GM12878 (cell line): ENCODE data around the gene TRIM8. TPM values are rescaled to one million over a fixed set of nuclear protein-coding genes. Genes with fewer than 3 reads are reported as not detected.

Experiments
- BCLAF1 ChIP-seq: fragments of 450-650 bp; IDR thresholded peaks from 2 replicates; pipeline ENCODE4 v1.6.1; 2017; ENCODE audit warnings: antibody characterized with exemption, mild to moderate bottlenecking, moderate library complexity
- BHLHE40 ChIP-seq, 2 experiments: fragments of 450-650 bp in 1 of 2; IDR thresholded peaks; 2 replicates each; pipeline ENCODE4 v1.6.1; 2011 to 2017; ENCODE audit warnings: low read depth in 2 of 2, borderline replicate concordance in 1 of 2, improper control_type of control experiment in 1 of 2, low read length in 1 of 2, mild to moderate bottlenecking in 1 of 2
- CBX3 ChIP-seq: fragments of 200-600 bp; sonication (generic); IDR thresholded peaks from 2 replicates; pipeline ENCODE4 v1.6.1; 2016; ENCODE audit warnings: low read depth, borderline replicate concordance
- GABPA ChIP-seq: IDR thresholded peaks from 2 replicates; pipeline ENCODE4 v1.6.1; 2014; ENCODE audit warnings: antibody characterized with exemption, low read depth, mild to moderate bottlenecking, inconsistent platforms
- HCFC1 ChIP-seq: fragments of 150-350 bp; IDR thresholded peaks from 2 replicates; pipeline ENCODE4 v1.6.1; 2014; ENCODE audit warnings: low read length
- JUND ChIP-seq: IDR thresholded peaks from 2 replicates; pipeline ENCODE4 v1.6.1; 2012; ENCODE audit warnings: low read depth, mild to moderate bottlenecking, low read length, improper control_type of control experiment, moderate library complexity
- MEF2A ChIP-seq: IDR thresholded peaks from 2 replicates; pipeline ENCODE4 v1.6.1; 2011; ENCODE audit warnings: low read depth, mild to moderate bottlenecking, low read length, moderate library complexity; ENCODE audit not compliant: insufficient read depth
- NR2C1 ChIP-seq: fragments of 450-650 bp; IDR thresholded peaks from 2 replicates; pipeline ENCODE4 v1.6.1; 2017; ENCODE audit warnings: antibody characterized with exemption, mild to moderate bottlenecking, moderate library complexity
- PAX5 ChIP-seq: IDR thresholded peaks from 2 replicates; pipeline ENCODE4 v1.6.1; 2011; ENCODE audit warnings: low read depth, low read length, borderline replicate concordance
- PML ChIP-seq: IDR thresholded peaks from 2 replicates; pipeline ENCODE4 v1.6.1; 2012; ENCODE audit warnings: low read length, inconsistent platforms
- POLR2AphosphoS2 ChIP-seq: IDR thresholded peaks from 2 replicates; pipeline ENCODE4 v1.6.1; 2011; ENCODE audit warnings: low read depth, mild to moderate bottlenecking, low read length, improper control_type of control experiment, moderate library complexity
- POLR2AphosphoS5 ChIP-seq: IDR thresholded peaks from 2 replicates; pipeline ENCODE4 v1.6.1; 2011; ENCODE audit warnings: mild to moderate bottlenecking, low read length, inconsistent platforms
- POU2F2 ChIP-seq: IDR thresholded peaks from 3 replicates; pipeline ENCODE4 v1.6.1; 2011; ENCODE audit warnings: low read depth, mild to moderate bottlenecking, low read length, borderline replicate concordance
- RAD51 ChIP-seq: fragments of 450-650 bp; IDR thresholded peaks from 2 replicates; pipeline ENCODE4 v1.6.1; 2016; ENCODE audit warnings: moderate library complexity, mild to moderate bottlenecking, inconsistent platforms
- RFX5 ChIP-seq: IDR thresholded peaks from 2 replicates; pipeline ENCODE4 v1.6.1; 2011; ENCODE audit warnings: low read depth, low read length, improper control_type of control experiment
- SREBF1 ChIP-seq: IDR thresholded peaks from 2 replicates; pipeline ENCODE4 v1.6.1; 2012; ENCODE audit warnings: mild to moderate bottlenecking, low read length
- SUZ12 ChIP-seq: fragments of 200-600 bp; sonication (generic); IDR thresholded peaks from one replicate; pipeline ENCODE4 v1.6.1; 2018; ENCODE audit warnings: antibody characterized with exemption, mild to moderate bottlenecking; ENCODE audit not compliant: unreplicated experiment
- TCF7 ChIP-seq: IDR thresholded peaks from 2 replicates; pipeline ENCODE4 v1.6.1; 2014; ENCODE audit warnings: antibody characterized with exemption, borderline replicate concordance
- YBX1 ChIP-seq: fragments of 450-650 bp; IDR thresholded peaks from 2 replicates; pipeline ENCODE4 v1.6.1; 2016; ENCODE audit warnings: antibody characterized with exemption
- polyA plus RNA-seq, 11 experiments: library from polyadenylated mRNA; depleted of rRNA in 4 of 11; unstranded in 6 of 11; stranded (reverse) in 5 of 11; fragments of >200 nt; fragmentation: Nextera tagmentation in 4 of 11; fragmentation: Illumina TruSeq in 1 of 11; extraction: Ambion mirVana in 4 of 11; extraction: Trizol in 1 of 11; gene quantifications; 1 replicate in 1 of 11; 2 replicates in 10 of 11; pipeline versions ENCODE4 v1.2.1 to v1.2.3, GENCODE V29; 2011 to 2016; ENCODE audit warnings: inconsistent platforms in 2 of 11, missing spikeins in 2 of 11, low read depth in 1 of 11
- total RNA-seq, 4 experiments: library from RNA; depleted of rRNA in 3 of 4; stranded (reverse); fragments of >200 nt in 3 of 4; fragmentation: Illumina TruSeq in 1 of 4; extraction: Trizol in 1 of 4; gene quantifications; 2 replicates each; pipeline versions ENCODE4 v1.2.1 to v1.2.3, GENCODE V29; 2013 to 2021
- TF ChIP-seq, protein P1 (sequence below): IDR thresholded peaks from 2 replicates; pipeline ENCODE4 v1.6.1; 2012; ENCODE audit warnings: low read depth, low read length, improper control_type of control experiment
- TF ChIP-seq, protein P2 (sequence below): IDR thresholded peaks from 2 replicates; pipeline ENCODE4 v1.6.1; 2011; ENCODE audit warnings: borderline replicate concordance, low read depth, mild to moderate bottlenecking, moderate library complexity, mixed read lengths, low read length; ENCODE audit not compliant: insufficient read depth; ENCODE audit errors: extremely low read length
- TF ChIP-seq, protein P3 (sequence below): fragments of 450-650 bp; IDR thresholded peaks from 2 replicates; pipeline ENCODE4 v1.6.1; 2016; ENCODE audit warnings: mild to moderate bottlenecking
- TF ChIP-seq, protein P4 (sequence below): fragments of 150-350 bp; IDR thresholded peaks from 2 replicates; pipeline ENCODE4 v1.6.1; 2014; ENCODE audit warnings: mild to moderate bottlenecking, low read depth, low read length

TRIM8 gene
- total and polyA plus RNA-seq, 10 of the 15 experiments (the other 5 are each of a cell fraction or from before 2014, with no cell fraction given): 7.9 to 53.2 (median 24.6) TPM

GRCh38 chr10:102650655-102651454 lies 6.6 kb downstream of the TRIM8 start (continued):
- TF ChIP-seq BCLAF1: no peak
- no peak for TF ChIP-seq PAX5
- no peak for TF ChIP-seq NR2C1
- TF ChIP-seq, protein P1, sequence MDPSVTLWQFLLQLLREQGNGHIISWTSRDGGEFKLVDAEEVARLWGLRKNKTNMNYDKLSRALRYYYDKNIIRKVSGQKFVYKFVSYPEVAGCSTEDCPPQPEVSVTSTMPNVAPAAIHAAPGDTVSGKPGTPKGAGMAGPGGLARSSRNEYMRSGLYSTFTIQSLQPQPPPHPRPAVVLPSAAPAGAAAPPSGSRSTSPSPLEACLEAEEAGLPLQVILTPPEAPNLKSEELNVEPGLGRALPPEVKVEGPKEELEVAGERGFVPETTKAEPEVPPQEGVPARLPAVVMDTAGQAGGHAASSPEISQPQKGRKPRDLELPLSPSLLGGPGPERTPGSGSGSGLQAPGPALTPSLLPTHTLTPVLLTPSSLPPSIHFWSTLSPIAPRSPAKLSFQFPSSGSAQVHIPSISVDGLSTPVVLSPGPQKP: no peak
- TF ChIP-seq JUND: no peak
- TF ChIP-seq SUZ12: no peak
- TF ChIP-seq RAD51: no peak
- TF ChIP-seq, protein P2, sequence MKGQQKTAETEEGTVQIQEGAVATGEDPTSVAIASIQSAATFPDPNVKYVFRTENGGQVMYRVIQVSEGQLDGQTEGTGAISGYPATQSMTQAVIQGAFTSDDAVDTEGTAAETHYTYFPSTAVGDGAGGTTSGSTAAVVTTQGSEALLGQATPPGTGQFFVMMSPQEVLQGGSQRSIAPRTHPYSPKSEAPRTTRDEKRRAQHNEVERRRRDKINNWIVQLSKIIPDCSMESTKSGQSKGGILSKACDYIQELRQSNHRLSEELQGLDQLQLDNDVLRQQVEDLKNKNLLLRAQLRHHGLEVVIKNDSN: no peak
- no peak for TF ChIP-seq GABPA
- TF ChIP-seq, protein P3, sequence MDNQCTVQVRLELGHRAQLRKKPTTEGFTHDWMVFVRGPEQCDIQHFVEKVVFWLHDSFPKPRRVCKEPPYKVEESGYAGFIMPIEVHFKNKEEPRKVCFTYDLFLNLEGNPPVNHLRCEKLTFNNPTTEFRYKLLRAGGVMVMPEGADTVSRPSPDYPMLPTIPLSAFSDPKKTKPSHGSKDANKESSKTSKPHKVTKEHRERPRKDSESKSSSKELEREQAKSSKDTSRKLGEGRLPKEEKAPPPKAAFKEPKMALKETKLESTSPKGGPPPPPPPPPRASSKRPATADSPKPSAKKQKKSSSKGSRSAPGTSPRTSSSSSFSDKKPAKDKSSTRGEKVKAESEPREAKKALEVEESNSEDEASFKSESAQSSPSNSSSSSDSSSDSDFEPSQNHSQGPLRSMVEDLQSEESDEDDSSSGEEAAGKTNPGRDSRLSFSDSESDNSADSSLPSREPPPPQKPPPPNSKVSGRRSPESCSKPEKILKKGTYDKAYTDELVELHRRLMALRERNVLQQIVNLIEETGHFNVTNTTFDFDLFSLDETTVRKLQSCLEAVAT: 0 out of 2 replicates have a peak, but pooled peaks have one; percentile 21
- TF ChIP-seq YBX1: no peak
- TF ChIP-seq POLR2AphosphoS5: no peak
- TF ChIP-seq HCFC1: no peak
- TF ChIP-seq, protein P4, sequence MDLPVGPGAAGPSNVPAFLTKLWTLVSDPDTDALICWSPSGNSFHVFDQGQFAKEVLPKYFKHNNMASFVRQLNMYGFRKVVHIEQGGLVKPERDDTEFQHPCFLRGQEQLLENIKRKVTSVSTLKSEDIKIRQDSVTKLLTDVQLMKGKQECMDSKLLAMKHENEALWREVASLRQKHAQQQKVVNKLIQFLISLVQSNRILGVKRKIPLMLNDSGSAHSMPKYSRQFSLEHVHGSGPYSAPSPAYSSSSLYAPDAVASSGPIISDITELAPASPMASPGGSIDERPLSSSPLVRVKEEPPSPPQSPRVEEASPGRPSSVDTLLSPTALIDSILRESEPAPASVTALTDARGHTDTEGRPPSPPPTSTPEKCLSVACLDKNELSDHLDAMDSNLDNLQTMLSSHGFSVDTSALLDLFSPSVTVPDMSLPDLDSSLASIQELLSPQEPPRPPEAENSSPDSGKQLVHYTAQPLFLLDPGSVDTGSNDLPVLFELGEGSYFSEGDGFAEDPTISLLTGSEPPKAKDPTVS: no peak
- TF ChIP-seq SREBF1: no peak
- no peak for TF ChIP-seq POU2F2
- no peak for TF ChIP-seq TCF7
- TF ChIP-seq PML: no peak
- no peak for TF ChIP-seq BHLHE40 (IDR thresholded peaks at IDR 0.05; ENCODE audit: borderline replicate concordance in 1 of 2, low read depth in 2 of 2, low read length in 1 of 2)
- TF ChIP-seq RFX5: no peak
- TF ChIP-seq MEF2A: no peak
- TF ChIP-seq POLR2AphosphoS2: no peak
- no peak for TF ChIP-seq CBX3
